ENCODE data around the gene TIMM10. TPM values are rescaled to one million over a fixed set of nuclear protein-coding genes. Genes with fewer than 3 reads are reported as not detected.

TIMM10 gene
- total and polyA plus RNA-seq, 7 donors = 55.0 to 149 (median 90.0) TPM

DNA sequence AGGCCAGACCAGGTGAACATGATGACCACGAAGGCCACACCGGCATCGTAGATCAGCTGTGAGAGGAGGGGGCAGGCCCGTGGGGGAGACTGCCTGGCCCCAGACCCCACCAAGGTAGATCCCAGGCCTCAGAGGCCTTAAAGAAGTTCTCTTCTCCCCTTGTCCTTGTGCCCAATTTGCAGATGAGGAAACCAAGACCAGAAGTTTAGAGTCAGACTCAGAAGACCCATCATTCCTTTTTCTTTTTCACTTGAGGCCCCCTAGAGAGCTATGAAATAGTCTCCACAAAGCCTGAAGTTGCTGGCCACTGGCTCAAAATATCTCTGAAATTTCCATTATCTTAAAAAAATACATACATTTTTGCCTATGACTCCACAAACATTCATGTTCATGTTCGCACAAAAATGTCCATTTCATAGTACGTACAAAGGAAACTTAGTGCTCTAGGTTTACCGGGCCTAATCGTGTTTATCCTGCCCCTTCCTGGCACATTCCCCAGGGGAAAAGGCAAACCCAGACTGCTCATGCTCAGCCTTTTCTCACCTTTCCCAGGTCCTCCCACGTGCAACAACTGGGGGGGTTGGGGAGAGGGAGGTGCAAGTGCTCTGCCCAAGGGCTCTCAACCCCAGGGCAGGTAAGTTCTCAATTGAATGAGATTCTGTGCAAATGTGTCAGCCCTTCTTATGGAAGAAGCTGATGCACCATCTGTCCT, 34.3 kb downstream of the TIMM10 start:
- WGBS, 3 donors = 78 to 79% (median 79%) methylated on average over 9 of the region's 9 CpGs
- ATAC-seq (no peak), DNase-seq (no peak)
- H3K9me3 ChIP-seq = no peaks in the 10 kb centered on the region
- peaks cover 0 to 20% of the 10 kb centered on the region in 2 donors for H3K36me3 ChIP-seq (ENCODE audit: insufficient read depth in 1 of 2, low read depth in 1 of 2)
- H3K4me1 ChIP-seq = peaks cover 25% of the 10 kb centered on the region
- H3K4me3 ChIP-seq = no peak overlapping the region
- intact Hi-C loops (cut with DNase I) = no loop called here
- no peak overlapping the region for H3K27ac ChIP-seq
- no peaks in the 10 kb centered on the region for H3K27me3 ChIP-seq (ENCODE audit: insufficient read depth in 3 of 3, low read length in 2 of 3)
- TF ChIP-seq, protein P1, sequence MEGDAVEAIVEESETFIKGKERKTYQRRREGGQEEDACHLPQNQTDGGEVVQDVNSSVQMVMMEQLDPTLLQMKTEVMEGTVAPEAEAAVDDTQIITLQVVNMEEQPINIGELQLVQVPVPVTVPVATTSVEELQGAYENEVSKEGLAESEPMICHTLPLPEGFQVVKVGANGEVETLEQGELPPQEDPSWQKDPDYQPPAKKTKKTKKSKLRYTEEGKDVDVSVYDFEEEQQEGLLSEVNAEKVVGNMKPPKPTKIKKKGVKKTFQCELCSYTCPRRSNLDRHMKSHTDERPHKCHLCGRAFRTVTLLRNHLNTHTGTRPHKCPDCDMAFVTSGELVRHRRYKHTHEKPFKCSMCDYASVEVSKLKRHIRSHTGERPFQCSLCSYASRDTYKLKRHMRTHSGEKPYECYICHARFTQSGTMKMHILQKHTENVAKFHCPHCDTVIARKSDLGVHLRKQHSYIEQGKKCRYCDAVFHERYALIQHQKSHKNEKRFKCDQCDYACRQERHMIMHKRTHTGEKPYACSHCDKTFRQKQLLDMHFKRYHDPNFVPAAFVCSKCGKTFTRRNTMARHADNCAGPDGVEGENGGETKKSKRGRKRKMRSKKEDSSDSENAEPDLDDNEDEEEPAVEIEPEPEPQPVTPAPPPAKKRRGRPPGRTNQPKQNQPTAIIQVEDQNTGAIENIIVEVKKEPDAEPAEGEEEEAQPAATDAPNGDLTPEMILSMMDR (IDR thresholded peaks at IDR 0.05) = no peak

DNA sequence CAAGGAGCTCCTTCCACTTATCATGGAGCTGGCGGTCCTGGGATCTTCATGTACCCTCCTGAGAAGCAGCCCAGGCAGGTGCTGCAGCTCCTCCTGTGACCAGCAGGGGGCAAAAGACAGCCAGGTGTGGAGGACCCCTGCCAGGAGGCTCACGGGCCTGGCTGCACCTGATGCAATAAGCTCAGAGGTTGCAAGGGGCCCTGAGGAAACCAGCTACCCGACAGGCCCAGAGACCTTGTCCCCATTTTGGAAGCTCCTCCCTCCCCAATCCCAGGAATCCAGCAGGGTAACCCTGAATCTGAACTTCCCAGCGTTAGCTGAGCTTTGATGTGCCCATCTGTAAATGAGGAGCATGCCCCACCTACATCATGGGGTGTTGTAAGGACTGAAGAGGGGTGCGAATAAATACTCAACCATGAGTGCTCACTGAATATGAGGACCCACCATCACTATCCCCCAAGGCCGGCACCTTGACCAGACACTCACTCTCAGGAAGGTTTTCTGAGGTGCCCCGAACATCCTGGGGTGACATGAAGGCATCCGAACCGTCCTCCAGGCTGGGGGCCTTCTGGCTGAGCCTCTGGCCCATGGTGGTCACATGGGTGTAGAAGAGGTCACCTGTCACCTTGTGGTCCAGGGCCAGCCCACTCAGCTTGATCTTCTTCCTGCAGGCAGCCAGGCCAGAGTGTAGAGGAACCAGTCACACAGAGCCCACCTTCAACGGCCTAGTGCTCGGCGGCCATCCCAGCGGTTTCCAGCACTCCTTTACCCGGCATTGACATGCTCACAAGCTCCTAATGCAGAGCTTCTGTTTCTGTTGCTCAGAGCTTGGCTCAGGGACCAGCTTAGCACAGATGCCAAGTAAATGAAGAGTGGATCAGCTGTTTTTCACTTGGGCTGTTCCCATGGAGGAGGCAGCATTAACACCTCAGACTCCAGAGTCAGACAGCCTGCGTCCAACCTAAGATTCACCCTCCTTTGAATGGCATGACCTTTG, 36.7 kb downstream of the TIMM10 start:
- TF ChIP-seq, protein P1 (IDR thresholded peaks at IDR 0.05) = peak; percentile 86
- Histone ChIP-seq H3K4me3 (no peak overlapping the region), H3K36me3 (ENCODE audit: insufficient read depth in 1 of 2, low read depth in 1 of 2) (peaks cover 0 to 37% of the 10 kb centered on the region in 2 donors), H3K27ac (peak overlapping the region; percentile 56), H3K4me1 (peaks cover 5% of the 10 kb centered on the region), H3K9me3 (no peaks in the 10 kb centered on the region), H3K27me3 (ENCODE audit: insufficient read depth in 3 of 3, low read length in 2 of 3) (no peaks in the 10 kb centered on the region)
- WGBS, 3 donors = 43 to 55% (median 44%) methylated on average over 15 of the region's 15 CpGs
- intact Hi-C loops (cut with DNase I) = loop anchor here in 1 of 2 donors (2.0 kb wide), 1 partner anchor 33 kb away; no protein-coding TSS in a partner anchor
- ATAC-seq = peak; percentile 64 to 84 (median 72)
- peak; percentile 46 to 72 for DNase-seq

DNA sequence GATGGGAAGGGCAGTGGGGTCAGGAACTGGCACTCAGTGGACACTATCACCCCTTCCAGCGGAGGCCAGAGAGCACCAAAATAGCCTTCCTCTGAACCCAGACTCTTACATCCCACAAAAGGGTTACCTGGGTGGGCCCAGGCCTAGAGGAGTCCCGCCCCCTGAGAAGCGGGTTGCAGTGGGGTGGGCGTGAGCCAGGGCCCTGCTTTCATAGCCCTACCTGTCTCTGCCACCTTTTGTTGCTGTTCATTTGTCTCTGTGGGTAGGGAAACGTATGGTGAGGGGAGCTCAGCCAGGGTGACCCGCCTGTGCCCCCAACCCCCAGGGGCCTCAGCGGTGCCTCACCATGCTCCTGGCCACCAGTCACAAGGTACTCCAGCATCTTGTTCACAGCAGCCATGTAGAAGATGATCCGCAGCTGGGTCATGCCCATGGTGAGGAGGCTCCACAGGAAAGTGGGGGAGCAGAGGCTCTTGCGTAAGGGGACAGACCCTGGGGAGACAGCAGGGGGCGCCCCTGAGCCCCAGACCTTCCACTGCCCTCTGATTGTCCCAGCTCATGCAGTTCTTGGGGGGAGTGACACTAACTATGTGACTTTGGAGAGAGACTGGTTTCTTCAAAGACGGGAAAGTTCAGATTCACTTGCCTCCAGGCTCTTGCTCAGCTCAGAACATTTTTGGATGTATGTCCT, 39.0 kb downstream of the TIMM10 start:
- TF ChIP-seq, protein P1 (IDR thresholded peaks at IDR 0.05) = peak; percentile 56
- DNase-seq (peak; percentile 49 to 76), ATAC-seq (peak; percentile 25 to 54 (median 36))
- no peak overlapping the region for H3K4me3 ChIP-seq
- H3K27ac ChIP-seq = no peak overlapping the region
- 80% methylated on average over 11 of the region's 11 CpGs for WGBS, 3 donors
- intact Hi-C loops (cut with DNase I) = loop anchor here (2.0 kb wide), 1 partner anchor 35 kb away; no protein-coding TSS in a partner anchor
- peaks cover 19% of the 10 kb centered on the region for H3K4me1 ChIP-seq
- H3K9me3 ChIP-seq = no peaks in the 10 kb centered on the region
- peaks cover 0 to 46% of the 10 kb centered on the region in 2 donors for H3K36me3 ChIP-seq (ENCODE audit: insufficient read depth in 1 of 2, low read depth in 1 of 2)
- H3K27me3 ChIP-seq (ENCODE audit: insufficient read depth in 3 of 3, low read length in 2 of 3) = no peaks in the 10 kb centered on the region

DNA sequence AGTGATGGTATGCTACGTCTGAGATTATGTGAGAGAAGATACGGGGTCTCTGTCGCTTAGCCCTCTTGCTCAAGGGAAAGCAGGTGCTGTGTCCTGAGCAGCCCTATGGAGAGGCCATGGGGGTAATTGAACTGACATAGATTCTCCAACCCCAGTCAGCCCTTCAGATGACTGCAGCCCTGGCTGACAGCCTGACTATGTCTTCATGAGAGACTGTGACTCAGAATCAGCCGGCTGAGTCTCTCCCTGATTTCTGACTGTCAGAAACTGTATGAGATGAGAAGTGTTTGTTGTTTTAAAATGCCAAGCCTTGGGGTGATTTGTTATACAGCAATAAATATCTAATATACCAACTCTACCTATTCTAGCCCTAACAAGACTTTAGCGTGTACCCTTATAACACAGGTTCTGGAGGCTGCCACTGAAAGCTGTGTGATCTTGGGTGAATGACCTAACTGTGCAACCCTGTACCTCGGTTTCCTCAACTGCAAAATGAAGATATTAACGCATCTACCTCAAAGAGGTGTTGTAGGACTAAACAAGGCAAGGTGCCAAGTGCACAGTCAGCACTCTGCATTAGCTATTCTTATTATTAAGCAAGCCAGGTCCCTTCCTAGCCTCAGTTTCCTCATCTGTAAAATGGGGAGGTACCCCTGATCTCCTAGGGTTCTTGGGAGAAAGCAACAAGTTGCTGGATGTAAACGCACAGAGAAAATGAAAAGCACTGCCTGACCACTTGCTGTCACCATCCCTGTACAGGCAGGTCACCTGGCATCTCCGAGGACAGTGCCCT, 39.9 kb downstream of the TIMM10 start:
- TF ChIP-seq, protein P1 (IDR thresholded peaks at IDR 0.05) = no peak
- Histone ChIP-seq H3K9me3 (no peaks in the 10 kb centered on the region), H3K27me3 (ENCODE audit: insufficient read depth in 3 of 3, low read length in 2 of 3) (no peaks in the 10 kb centered on the region), H3K4me1 (peaks cover 19% of the 10 kb centered on the region), H3K4me3 (no peak overlapping the region), H3K27ac (no peak overlapping the region), H3K36me3 (ENCODE audit: insufficient read depth in 1 of 2, low read depth in 1 of 2) (peaks cover 0 to 49% of the 10 kb centered on the region in 2 donors)
- DNase-seq (peak in 1 of 2 donors; percentile 30), ATAC-seq (peak in 1 of 4 donors; percentile 81)
- intact Hi-C loops (cut with DNase I) = loop anchor here in 1 of 2 donors (2.0 kb wide), 1 partner anchor 36 kb away; no protein-coding TSS in a partner anchor
- WGBS, 3 donors = 91 to 93% (median 92%) methylated on average over 9 of the region's 9 CpGs
